ENCODE results near the gene SOX21.

The SOX21 gene

DNA sequence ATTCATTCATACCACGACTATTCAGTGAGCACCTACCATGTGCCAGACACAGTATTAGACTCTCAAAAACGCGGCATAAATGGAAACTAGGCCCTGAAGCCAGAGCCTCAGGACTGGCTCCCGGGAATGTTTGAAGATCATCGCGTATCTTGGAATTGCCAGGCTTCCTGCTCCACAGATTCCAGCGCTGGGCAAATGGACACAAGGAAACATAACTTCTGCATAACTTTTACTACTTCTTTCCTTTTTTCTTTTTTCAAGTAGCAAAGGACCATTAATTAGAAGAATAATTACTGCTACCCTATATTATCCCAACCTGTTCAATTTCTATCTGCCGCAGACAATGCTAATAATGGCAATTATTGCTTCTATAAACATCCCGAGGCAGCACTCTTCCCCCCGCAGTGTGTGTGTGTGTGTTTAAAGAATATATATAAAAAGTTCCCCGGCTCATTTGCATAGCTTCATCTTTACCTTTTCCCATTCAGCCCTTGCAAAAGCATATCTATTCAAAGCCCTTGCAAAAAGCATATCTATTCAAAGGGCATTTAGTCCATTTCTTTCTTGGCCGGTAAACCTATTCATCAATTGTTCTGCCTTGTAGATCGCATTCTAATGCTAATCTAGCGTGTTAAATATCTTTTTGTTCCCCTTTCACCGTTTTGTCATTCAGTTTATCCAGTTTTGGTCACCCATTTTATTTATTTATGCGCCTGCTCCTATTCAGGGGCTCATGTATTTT lies 6.1 kb downstream of the SOX21 start:
- in situ Hi-C loops (cut with HindIII; ENCODE audit: low sequenced_read_pairs) = no loop called here
- no peak overlapping the region for H3K4me3 ChIP-seq (ENCODE audit: low read depth, low read length)
- no peak for TF ChIP-seq CTCF (IDR thresholded peaks at IDR 0.05; ENCODE audit: low read depth, low read length, missing control alignments)
- DNase-seq (ENCODE audit: low read depth) = no peak

- no peak for DNase-seq (ENCODE audit: low read depth)
- in situ Hi-C loops (cut with HindIII; ENCODE audit: low sequenced_read_pairs) = no loop called here
- no peak for TF ChIP-seq CTCF (IDR thresholded peaks at IDR 0.05; ENCODE audit: low read depth, low read length, missing control alignments)
- H3K4me3 ChIP-seq (ENCODE audit: low read depth, low read length) = no peak overlapping the region
Measured at GRCh38 chr13:94705081-94706030, 7.0 kb downstream of the SOX21 start.

DNA sequence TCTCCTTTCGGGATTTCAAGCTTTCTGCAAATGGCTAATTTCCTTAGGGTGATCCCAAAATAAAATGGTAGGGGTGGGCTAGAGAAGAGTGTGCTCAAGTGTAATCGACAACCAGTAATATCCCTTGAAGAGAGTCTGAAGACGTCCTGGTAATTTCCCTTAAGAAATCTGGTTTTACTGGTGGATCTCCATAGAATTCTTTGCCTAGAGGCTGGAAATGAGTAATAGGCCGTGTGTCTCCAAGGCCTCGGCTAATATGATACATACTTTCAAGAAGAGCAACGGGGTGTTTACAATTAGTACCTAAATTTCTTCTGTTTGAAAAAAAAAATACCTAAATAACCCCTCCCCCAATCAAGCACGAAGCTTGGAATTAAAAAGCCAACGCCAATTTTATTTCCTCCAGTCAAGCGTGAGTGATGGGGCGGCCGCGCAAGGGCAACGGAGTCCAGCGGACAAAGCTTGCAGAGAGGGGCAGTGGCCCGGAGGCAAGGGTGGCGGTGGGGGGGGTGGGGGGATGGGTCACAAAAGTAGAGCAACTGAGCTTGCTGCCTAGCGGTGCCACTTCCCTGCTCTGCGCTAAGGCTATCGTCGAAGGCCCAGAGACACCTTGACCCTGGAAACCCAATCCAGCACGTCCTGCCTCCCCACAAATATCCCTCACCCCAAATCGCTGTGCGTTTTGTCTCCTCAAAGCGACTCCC lies 7.8 kb downstream of the SOX21 start:
- DNase-seq (ENCODE audit: low read depth) = no peak
- TF ChIP-seq CTCF (IDR thresholded peaks at IDR 0.05; ENCODE audit: low read depth, low read length, missing control alignments) = no peak
- in situ Hi-C loops (cut with HindIII; ENCODE audit: low sequenced_read_pairs) = no loop called here
- H3K4me3 ChIP-seq (ENCODE audit: low read depth, low read length) = no peak overlapping the region

- in situ Hi-C loops (cut with HindIII; ENCODE audit: low sequenced_read_pairs) = no loop called here
- no peak for DNase-seq (ENCODE audit: low read depth)
- TF ChIP-seq CTCF (IDR thresholded peaks at IDR 0.05; ENCODE audit: low read depth, low read length, missing control alignments) = no peak
- no peak overlapping the region for H3K4me3 ChIP-seq (ENCODE audit: low read depth, low read length)
Measured at GRCh38 chr13:94703721-94704314, 8.5 kb downstream of the SOX21 start.

- TF ChIP-seq CTCF (IDR thresholded peaks at IDR 0.05; ENCODE audit: low read depth, low read length, missing control alignments) = no peak
Measured at GRCh38 chr13:94703271-94703670, 9.1 kb downstream of the SOX21 start.

More at GRCh38 chr13:94703271-94703670, 9.1 kb downstream of the SOX21 start:
- H3K4me3 ChIP-seq (ENCODE audit: low read depth, low read length) = no peak overlapping the region
- no peak for DNase-seq (ENCODE audit: low read depth)
- in situ Hi-C loops (cut with HindIII; ENCODE audit: low sequenced_read_pairs) = no loop called here
